ENCODE data around the gene ARHGEF7. TPM values are rescaled to one million over a fixed set of nuclear protein-coding genes. Genes with fewer than 3 reads are reported as not detected.
"Not testable (repeated sequence)": the region's sequence is repeated elsewhere in the genome, so short reads cannot be mapped to it uniquely, and the experiment has no call there.

Gene ARHGEF7
- total RNA-seq, 5 donors from 2014 or later (not counting 1 experiment from before 2014, with no cell fraction given): 68.0 to 85.8 (median 83.7) TPM

DNA sequence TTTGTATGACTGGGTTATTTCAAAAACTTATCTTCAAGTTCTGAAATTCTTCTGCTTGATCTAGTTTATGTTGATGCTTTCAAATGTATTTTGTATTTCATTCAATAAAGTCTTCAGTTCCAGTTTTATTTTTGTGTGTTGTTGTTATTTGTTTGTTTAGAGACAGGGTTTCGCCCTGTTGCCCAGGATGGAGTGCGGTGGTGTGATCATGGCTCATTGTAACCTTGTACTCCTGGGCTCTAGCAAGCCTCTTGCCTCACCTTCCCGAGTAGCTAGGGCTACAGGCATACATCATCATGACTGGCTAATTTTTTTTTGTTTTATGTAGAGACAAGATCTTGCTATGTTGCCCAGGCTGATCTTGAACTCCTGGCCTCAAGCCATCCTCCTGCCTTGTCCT lies 40.3 kb upstream of the ARHGEF7 start:
- Histone ChIP-seq H3K36me3 (ENCODE audit: control insufficient read depth in 2 of 2, extremely low read depth in 1 of 2, insufficient read depth in 1 of 2, low read length in 1 of 2) (no peaks in the 10 kb centered on the region), H3K4me3 (ENCODE audit: control insufficient read depth in 1 of 2, extremely low read depth in 1 of 2, low read length in 1 of 2) (no peak overlapping the region), H3K27ac (ENCODE audit: low read length) (no peak overlapping the region), H3K9me3 (peaks cover 2% of the 10 kb centered on the region), H3K4me1 (ENCODE audit: control insufficient read depth in 1 of 2, extremely low read depth in 1 of 2, insufficient read depth in 2 of 2, low read length in 2 of 2) (no peaks in the 10 kb centered on the region), H3K27me3 (replicated peaks in 1 of 2; ENCODE audit: control insufficient read depth in 2 of 2, extremely low read depth in 1 of 2, insufficient read depth in 2 of 2, low read length in 1 of 2) (peaks cover 0 to 14% of the 10 kb centered on the region in 2 experiments)
- Mint-ChIP-seq H3K27ac (no peak overlapping the region), H3K36me3 (peaks cover 3% of the 10 kb centered on the region), H3K4me3 (no peak overlapping the region), H3K27me3 (peaks cover 6 to 13% of the 10 kb centered on the region in 2 donors), H3K9me3 (peaks cover 35 to 44% (median 37%) of the 10 kb centered on the region in 3 donors), H3K4me1 (no peaks in the 10 kb centered on the region)
- POLR2A ChIA-PET: no interaction called here
- CTCF ChIA-PET: no interaction called here
- no peak for ATAC-seq (replicated peaks in 1 of 4)
- DNase-seq: no peak
- WGBS (ENCODE audit: insufficient coverage): 100% methylated on average over 1 of the region's 3 CpGs

DNA sequence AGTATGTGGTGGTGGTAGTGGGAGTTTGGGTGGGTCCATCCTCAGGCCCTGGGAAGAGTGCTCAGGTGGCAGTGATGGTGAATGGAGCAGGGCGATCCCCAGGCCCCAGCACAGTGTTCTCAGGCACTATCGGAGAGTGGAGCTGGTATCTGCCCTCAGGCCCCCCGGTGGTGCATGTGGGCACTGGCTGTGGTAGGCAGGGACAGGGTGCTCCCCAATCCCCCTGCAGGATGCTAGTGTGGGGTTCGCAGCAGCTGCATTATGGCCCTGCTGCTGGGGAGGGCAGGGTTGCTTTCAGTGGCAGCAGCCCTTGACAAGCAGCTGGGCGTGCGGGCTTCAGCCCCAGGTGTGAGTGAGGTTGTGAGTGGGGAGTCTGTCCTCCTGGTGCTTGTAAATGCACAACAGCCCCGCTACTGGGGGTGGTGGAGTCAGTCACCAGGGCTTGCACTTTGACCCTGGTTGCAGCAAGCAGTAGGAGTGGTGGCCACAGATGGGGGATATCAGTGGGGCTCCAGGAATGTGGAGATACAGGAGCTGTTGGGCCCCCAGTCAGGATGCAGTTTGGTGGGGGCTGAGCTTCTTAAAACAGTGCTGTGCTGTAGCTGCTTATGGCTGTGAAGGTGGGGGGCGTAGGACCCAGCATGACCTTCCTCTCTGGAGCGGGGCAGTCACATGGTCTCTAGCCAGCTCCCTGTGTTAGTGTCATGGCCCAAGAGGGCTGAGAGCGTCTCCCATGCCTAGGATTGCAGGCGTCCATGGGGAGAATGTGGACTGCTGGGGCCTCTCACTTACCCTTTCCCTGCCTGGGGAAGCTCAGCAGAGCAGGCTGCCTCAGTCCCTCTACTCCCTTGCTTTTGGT lies 38.7 kb upstream of the ARHGEF7 start:
- CTCF ChIA-PET: interaction anchor here in 1 of 2 donors (0.6 to 0.7 kb wide), 2 partner anchors 27 to 327 kb away, joined by 3 to 6 read pairs; no protein-coding TSS in a partner anchor
- ATAC-seq (replicated peaks in 1 of 4) (no peak), DNase-seq (no peak)
- H3K27ac ChIP-seq (ENCODE audit: low read length): no peak overlapping the region
- peaks cover 0 to 13% of the 10 kb centered on the region in 2 experiments for H3K27me3 ChIP-seq (replicated peaks in 1 of 2; ENCODE audit: control insufficient read depth in 2 of 2, extremely low read depth in 1 of 2, insufficient read depth in 2 of 2, low read length in 1 of 2)
- no peaks in the 10 kb centered on the region for H3K4me1 ChIP-seq (ENCODE audit: control insufficient read depth in 1 of 2, extremely low read depth in 1 of 2, insufficient read depth in 2 of 2, low read length in 2 of 2)
- H3K27me3 Mint-ChIP-seq: peaks cover 12 to 21% of the 10 kb centered on the region in 2 donors
- H3K4me1 Mint-ChIP-seq: no peaks in the 10 kb centered on the region
- no peaks in the 10 kb centered on the region for H3K36me3 ChIP-seq (ENCODE audit: control insufficient read depth in 2 of 2, extremely low read depth in 1 of 2, insufficient read depth in 1 of 2, low read length in 1 of 2)
- peaks cover 3% of the 10 kb centered on the region for H3K36me3 Mint-ChIP-seq
- 91% methylated on average over 10 of the region's 11 CpGs for WGBS (ENCODE audit: insufficient coverage)
- peaks cover 26 to 35% (median 28%) of the 10 kb centered on the region in 3 donors for H3K9me3 Mint-ChIP-seq
- H3K9me3 ChIP-seq: peaks cover 2% of the 10 kb centered on the region
- POLR2A ChIA-PET: no interaction called here
- no peak overlapping the region for H3K4me3 ChIP-seq (ENCODE audit: control insufficient read depth in 1 of 2, extremely low read depth in 1 of 2, low read length in 1 of 2)
- no peak overlapping the region for H3K27ac Mint-ChIP-seq
- no peak overlapping the region for H3K4me3 Mint-ChIP-seq

DNA sequence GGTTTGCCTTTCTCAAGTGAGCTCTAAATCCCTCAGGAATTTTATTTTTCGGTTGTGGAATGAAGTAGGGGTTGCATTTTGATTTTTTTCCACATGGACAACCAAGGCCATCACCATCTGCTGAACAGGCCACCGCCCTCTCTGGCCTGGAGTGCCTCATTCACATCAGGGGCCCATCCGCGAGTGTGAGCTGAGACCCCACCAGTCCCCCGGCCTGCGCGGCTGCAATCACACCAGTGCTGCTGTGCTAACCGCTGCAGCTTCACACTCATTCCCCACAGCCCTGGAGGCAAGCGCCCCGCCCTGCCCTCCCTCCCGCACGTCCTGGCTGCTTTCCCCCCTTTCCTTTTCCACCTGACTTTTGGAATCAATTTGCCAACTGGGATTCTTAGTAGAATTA lies 35.7 kb upstream of the ARHGEF7 start:
- DNase-seq: no peak
- peaks cover 2% of the 10 kb centered on the region for H3K9me3 ChIP-seq
- Mint-ChIP-seq H3K27me3 (peaks cover 17 to 28% of the 10 kb centered on the region in 2 donors), H3K4me1 (no peaks in the 10 kb centered on the region), H3K27ac (no peak overlapping the region), H3K9me3 (peaks cover 12 to 14% (median 13%) of the 10 kb centered on the region in 3 donors), H3K4me3 (no peak overlapping the region), H3K36me3 (no peaks in the 10 kb centered on the region)
- ChIA-PET POLR2A (no interaction called here), CTCF (no interaction called here)
- H3K36me3 ChIP-seq (ENCODE audit: control insufficient read depth in 2 of 2, extremely low read depth in 1 of 2, insufficient read depth in 1 of 2, low read length in 1 of 2): no peaks in the 10 kb centered on the region
- H3K4me3 ChIP-seq (ENCODE audit: control insufficient read depth in 1 of 2, extremely low read depth in 1 of 2, low read length in 1 of 2): no peak overlapping the region
- WGBS (ENCODE audit: insufficient coverage): 93% methylated on average over 5 of the region's 12 CpGs
- peaks cover 0 to 27% of the 10 kb centered on the region in 2 experiments for H3K27me3 ChIP-seq (replicated peaks in 1 of 2; ENCODE audit: control insufficient read depth in 2 of 2, extremely low read depth in 1 of 2, insufficient read depth in 2 of 2, low read length in 1 of 2)
- no peak for ATAC-seq (replicated peaks in 1 of 4)
- no peak overlapping the region for H3K27ac ChIP-seq (ENCODE audit: low read length)
- H3K4me1 ChIP-seq (ENCODE audit: control insufficient read depth in 1 of 2, extremely low read depth in 1 of 2, insufficient read depth in 2 of 2, low read length in 2 of 2): no peaks in the 10 kb centered on the region

DNA sequence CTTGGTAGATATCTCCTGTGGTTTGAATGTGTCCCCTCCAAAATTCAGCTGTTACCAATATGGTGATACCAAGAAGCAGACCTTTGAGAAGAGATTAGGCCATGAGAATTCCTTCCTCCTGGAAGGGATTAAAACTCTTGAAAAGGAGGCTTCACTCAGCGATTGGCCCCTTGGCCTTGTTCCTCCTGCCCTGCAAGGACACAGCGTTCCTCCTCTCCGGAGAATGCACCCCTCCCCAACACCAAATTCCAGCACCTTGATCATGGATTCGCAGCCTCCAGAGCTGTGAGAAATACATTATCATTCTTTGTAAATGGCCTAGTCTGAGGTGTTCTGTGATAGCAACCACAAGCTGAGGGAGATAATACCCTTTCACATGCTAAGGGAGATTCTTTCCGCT lies 34.5 kb upstream of the ARHGEF7 start:
- H3K4me3 ChIP-seq (ENCODE audit: control insufficient read depth in 1 of 2, extremely low read depth in 1 of 2, low read length in 1 of 2): no peak overlapping the region
- H3K27ac Mint-ChIP-seq: no peak overlapping the region
- H3K36me3 ChIP-seq (ENCODE audit: control insufficient read depth in 2 of 2, extremely low read depth in 1 of 2, insufficient read depth in 1 of 2, low read length in 1 of 2): no peaks in the 10 kb centered on the region
- H3K4me1 Mint-ChIP-seq: no peaks in the 10 kb centered on the region
- H3K27me3 Mint-ChIP-seq: peaks cover 17 to 27% of the 10 kb centered on the region in 2 donors
- H3K9me3 ChIP-seq: no peaks in the 10 kb centered on the region
- no peak for DNase-seq
- no peaks in the 10 kb centered on the region for H3K36me3 Mint-ChIP-seq
- no peak overlapping the region for H3K27ac ChIP-seq (ENCODE audit: low read length)
- peaks cover 2 to 3% (median 2%) of the 10 kb centered on the region in 3 donors for H3K9me3 Mint-ChIP-seq
- peaks cover 0 to 27% of the 10 kb centered on the region in 2 experiments for H3K27me3 ChIP-seq (replicated peaks in 1 of 2; ENCODE audit: control insufficient read depth in 2 of 2, extremely low read depth in 1 of 2, insufficient read depth in 2 of 2, low read length in 1 of 2)
- no peaks in the 10 kb centered on the region for H3K4me1 ChIP-seq (ENCODE audit: control insufficient read depth in 1 of 2, extremely low read depth in 1 of 2, insufficient read depth in 2 of 2, low read length in 2 of 2)
- no peak for ATAC-seq (replicated peaks in 1 of 4)
- H3K4me3 Mint-ChIP-seq: no peak overlapping the region
- ChIA-PET CTCF (no interaction called here), POLR2A (no interaction called here)
- no CpG with 5 or more reads among the region's 5 CpGs for WGBS (ENCODE audit: insufficient coverage)

DNA sequence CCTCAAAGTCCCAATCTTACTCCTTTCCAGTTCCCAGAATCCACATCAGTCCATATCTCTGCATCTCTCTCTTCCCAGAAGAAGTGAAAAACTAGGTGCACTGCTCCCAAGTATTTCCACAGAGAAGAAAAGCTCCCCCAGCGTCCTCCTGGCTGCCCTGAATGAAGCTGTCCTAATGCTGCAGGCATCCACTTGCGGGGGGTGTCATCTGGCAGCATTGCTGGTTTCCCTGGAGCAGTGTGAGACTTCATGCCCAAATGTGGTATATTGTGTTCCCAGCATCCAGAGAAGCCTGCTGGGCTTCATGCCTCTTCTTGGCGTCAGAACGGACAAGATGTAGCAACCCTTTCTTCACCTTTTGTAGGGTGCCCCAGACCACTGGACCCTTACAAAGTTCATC lies 32.9 kb upstream of the ARHGEF7 start:
- WGBS (ENCODE audit: insufficient coverage): 86% methylated on average over 3 of the region's 4 CpGs
- no peak for ATAC-seq (replicated peaks in 1 of 4)

DNA sequence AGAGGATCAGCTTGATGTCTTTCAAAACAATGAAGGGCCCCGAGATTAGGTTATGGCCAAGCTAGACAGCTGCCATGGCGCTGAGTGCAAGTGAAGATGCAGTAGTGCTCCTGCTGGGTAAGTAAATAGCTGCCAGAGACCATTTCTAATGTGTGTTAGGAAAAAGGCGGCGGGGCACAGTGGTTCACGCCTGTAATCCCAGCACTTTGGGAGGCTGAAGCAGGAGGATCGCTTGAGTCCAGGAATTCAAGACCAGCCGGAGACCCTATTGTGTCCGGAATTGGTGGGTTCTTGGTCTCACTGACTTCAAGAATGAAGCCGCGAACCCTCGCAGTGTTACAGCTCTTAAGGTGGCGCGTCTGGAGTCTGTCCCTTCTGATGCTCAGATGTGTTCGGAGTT lies 32.3 kb upstream of the ARHGEF7 start:
- ATAC-seq (replicated peaks in 1 of 4); H3K9me3 Mint-ChIP-seq; H3K36me3 ChIP-seq (ENCODE audit: control insufficient read depth in 2 of 2, extremely low read depth in 1 of 2, insufficient read depth in 1 of 2, low read length in 1 of 2); H3K4me3 Mint-ChIP-seq; POLR2A ChIA-PET; H3K9me3 ChIP-seq; H3K27ac ChIP-seq (ENCODE audit: low read length); H3K4me1 Mint-ChIP-seq; H3K27ac Mint-ChIP-seq; DNase-seq; H3K4me3 ChIP-seq (ENCODE audit: control insufficient read depth in 1 of 2, extremely low read depth in 1 of 2, low read length in 1 of 2); CTCF ChIA-PET; H3K4me1 ChIP-seq (ENCODE audit: control insufficient read depth in 1 of 2, extremely low read depth in 1 of 2, insufficient read depth in 2 of 2, low read length in 2 of 2); H3K36me3 Mint-ChIP-seq: not testable (repeated sequence)
- 96% methylated on average over 14 of the region's 14 CpGs for WGBS (ENCODE audit: insufficient coverage)
- peaks cover 0 to 16% of the 10 kb centered on the region in 2 experiments for H3K27me3 ChIP-seq (replicated peaks in 1 of 2; ENCODE audit: control insufficient read depth in 2 of 2, extremely low read depth in 1 of 2, insufficient read depth in 2 of 2, low read length in 1 of 2)
- peaks cover 17 to 24% of the 10 kb centered on the region in 2 donors for H3K27me3 Mint-ChIP-seq

More for the DNA sequence above, 32.9 kb upstream of the ARHGEF7 start:
- no peak overlapping the region for H3K27ac Mint-ChIP-seq
- Histone ChIP-seq H3K9me3 (no peaks in the 10 kb centered on the region), H3K4me1 (ENCODE audit: control insufficient read depth in 1 of 2, extremely low read depth in 1 of 2, insufficient read depth in 2 of 2, low read length in 2 of 2) (no peaks in the 10 kb centered on the region), H3K27me3 (replicated peaks in 1 of 2; ENCODE audit: control insufficient read depth in 2 of 2, extremely low read depth in 1 of 2, insufficient read depth in 2 of 2, low read length in 1 of 2) (peaks cover 0 to 16% of the 10 kb centered on the region in 2 experiments), H3K27ac (ENCODE audit: low read length) (no peak overlapping the region), H3K36me3 (ENCODE audit: control insufficient read depth in 2 of 2, extremely low read depth in 1 of 2, insufficient read depth in 1 of 2, low read length in 1 of 2) (no peaks in the 10 kb centered on the region), H3K4me3 (ENCODE audit: control insufficient read depth in 1 of 2, extremely low read depth in 1 of 2, low read length in 1 of 2) (no peak overlapping the region)
- no peak overlapping the region for H3K4me3 Mint-ChIP-seq
- H3K4me1 Mint-ChIP-seq: no peaks in the 10 kb centered on the region
- DNase-seq: no peak
- ChIA-PET POLR2A (no interaction called here), CTCF (no interaction called here)
- peaks cover 17 to 24% of the 10 kb centered on the region in 2 donors for H3K27me3 Mint-ChIP-seq
- H3K9me3 Mint-ChIP-seq: no peaks in the 10 kb centered on the region
- H3K36me3 Mint-ChIP-seq: no peaks in the 10 kb centered on the region
